ENCODE data around the gene ACADM.

GRCh38 chr1:75797273-75797588, 72.7 kb downstream of the ACADM start:
- no peak for TF ChIP-seq CTCF (conservative IDR thresholded peaks at IDR 0.05)
- no peak for TF ChIP-seq ZFX (IDR thresholded peaks at IDR 0.05)

Measured in C4-2B (cell line).